Endometrial microvascular endothelial cells (primary cell): ENCODE measurements around the gene TTLL9. TPM values are rescaled to one million over a fixed set of nuclear protein-coding genes. Genes with fewer than 3 reads are reported as not detected.

ENCODE experiments used
- in situ Hi-C: cut with HindIII; loops from 2 replicates; pipeline ENCODE4 v1.10.0; 2017; ENCODE audit warnings: low sequenced_read_pairs, low pct_unique_long_range_greater_than_20kb; ENCODE audit errors: inconsistent ontology term
- total RNA-seq: library from RNA; depleted of rRNA; stranded (reverse); fragments of >200 nt; gene quantifications from one replicate; pipeline ENCODE4 v1.2.3, GENCODE V29; 2015; ENCODE audit errors: inconsistent ontology term

TTLL9 gene
- total RNA-seq, 1 donor from 2014 or later: not detected

DNA sequence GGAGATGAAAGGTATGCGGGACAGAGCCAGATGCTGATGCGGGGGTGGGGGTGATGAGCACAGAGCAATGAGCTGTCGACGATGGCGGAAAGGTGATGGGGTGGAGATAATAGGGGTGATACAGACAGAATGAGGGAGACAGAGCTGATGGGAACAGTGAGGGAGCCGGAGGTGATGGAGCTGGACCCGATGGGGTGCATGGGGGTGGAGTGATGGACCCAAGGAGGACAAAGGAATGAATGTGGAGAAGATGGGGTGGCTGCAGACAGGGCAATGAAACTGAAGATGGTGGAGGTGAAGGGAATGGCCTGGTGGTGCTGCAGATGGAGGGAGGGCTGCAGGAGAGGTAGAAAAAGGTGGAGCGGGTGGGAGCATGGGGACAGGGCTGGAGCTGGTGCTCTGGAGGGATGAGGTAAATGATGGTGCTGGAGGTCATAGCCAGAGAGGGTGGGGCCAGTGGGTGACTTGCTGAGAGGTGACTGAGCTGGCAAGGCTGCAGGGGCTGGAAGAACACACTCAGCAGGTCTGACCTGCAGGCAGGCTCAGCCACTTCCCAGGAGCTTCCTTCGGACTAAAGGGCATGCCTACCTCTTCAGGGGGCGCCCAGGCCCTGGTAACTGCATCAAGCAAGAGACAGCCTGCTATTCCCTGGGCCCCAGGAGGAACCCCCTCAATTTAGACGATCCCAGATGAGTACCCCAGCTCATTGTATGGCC lies 19.0 kb upstream of the TTLL9 start:
- in situ Hi-C loops: no loop called here

DNA sequence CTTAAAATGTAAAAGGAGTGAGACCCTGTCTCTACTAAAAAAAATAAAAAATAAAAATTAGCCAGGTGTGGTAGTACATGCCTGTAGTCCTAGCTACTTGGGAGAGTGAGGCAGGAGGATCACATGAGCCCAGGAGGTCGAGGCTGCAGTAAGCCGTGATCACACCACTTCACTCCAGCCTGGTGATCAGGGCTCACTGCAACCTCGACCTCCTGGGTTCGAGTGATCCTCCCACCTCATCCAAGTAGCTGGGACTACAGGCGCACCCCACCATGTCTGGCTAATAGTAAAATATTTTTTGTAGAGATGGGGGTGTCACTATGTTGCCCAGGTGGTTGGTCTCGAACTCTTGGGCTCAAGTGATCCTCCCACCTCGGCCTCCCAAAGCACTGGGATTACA lies 17.0 kb upstream of the TTLL9 start:
- in situ Hi-C loops: no loop called here

- in situ Hi-C loops: no loop called here
These were observed 13.9 kb upstream of the TTLL9 start for GRCh38 chr20:31856516-31856915.

DNA sequence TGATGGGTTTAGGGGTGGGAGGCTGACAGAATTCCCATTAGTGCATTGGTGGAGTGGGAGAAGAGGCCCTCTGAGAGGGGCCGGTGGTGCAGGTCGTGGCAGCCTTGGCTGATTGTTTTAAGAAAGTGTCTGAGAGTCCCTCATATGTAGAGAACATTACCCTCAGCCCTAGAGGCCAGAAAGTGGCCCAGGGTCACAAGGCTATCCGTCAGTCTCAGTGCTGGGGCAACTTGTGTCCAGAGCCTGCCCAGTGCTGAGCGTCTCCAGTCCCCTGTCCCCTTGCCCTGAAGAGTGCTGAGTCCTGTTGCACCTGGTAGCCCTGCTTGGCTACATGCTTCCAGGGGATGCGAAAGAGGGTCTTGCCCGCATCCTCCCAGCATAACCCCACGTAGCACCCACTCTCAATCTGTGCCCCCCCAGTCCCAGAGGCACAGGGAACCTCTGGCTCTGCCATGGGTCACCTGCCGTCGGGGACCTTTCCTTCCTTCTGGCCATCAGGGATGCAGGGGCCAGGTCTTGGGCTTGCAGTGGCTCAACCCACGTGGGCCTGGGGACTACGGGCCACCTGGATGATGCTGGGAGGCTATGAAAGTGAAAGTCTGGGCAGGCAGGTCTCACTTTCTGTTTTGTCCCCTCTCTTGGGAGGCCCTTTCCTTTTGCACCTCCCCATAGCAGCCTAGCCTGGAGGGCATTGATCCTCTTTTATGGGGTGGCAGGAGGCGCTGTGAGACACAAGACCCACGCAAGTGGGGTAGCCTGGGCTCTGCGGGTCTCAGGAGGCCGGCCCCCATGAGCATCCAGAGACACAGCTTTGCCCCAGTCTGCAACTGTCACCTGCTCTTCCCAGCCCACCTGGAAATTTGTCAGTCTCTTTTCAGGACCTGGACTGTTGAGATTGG lies 12.3 kb upstream of the TTLL9 start:
- in situ Hi-C loops: no loop called here

- in situ Hi-C loops: no loop called here
These were observed 11.7 kb upstream of the TTLL9 start for GRCh38 chr20:31858760-31859083.

DNA sequence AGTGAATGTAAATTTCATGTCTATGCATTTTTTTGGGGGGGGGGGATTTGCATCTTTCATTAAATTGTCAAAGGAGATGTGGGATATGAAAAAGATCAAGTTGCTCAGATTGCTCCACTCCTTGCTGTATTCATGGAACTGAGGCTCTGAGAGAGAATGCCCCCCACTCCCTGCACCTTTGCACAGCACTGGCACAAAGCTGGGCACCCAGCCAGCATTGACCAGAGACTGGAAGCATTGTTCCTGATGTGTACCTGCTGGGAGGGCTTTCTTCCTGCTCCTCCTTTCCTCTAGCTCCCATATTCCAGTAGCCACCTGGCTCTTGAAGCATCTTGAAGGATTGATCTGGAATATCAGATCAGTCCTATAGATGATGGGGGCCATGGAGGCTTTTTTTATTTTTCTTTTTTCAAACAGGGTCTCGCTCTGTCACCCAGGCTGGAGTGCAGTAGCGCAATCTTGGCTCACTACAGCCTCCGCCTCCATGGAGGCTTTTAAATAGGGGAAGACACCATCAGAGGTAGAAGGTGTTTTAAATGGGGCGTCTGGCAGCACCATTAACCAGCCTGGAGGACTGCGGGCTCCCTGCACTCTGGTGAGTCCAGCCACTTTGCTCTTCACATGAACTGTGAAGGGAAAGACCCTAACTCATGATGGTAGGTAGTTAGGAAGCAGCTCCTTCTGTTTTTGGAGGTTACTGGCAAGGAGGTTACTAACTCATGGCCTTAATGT lies 11.0 kb upstream of the TTLL9 start:
- in situ Hi-C loops: no loop called here

DNA sequence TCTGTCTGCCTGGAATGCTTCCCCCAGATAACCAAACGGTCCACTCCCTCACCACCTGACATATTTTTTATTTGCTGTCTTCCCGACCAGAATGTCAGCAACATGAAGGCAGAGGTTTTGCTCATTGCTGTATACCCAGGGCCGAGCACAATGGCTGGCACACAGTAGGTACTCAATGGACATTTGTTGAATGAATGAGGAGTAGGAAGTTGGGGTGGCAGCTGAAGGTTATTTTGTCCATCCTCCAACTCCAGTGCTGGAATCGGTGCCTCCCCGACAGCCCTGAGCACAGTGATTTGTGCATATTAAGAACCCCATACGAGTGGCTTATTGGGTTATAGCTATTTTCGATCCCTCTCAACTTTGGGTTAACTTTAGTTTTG lies 10.4 kb upstream of the TTLL9 start:
- in situ Hi-C loops: no loop called here

DNA sequence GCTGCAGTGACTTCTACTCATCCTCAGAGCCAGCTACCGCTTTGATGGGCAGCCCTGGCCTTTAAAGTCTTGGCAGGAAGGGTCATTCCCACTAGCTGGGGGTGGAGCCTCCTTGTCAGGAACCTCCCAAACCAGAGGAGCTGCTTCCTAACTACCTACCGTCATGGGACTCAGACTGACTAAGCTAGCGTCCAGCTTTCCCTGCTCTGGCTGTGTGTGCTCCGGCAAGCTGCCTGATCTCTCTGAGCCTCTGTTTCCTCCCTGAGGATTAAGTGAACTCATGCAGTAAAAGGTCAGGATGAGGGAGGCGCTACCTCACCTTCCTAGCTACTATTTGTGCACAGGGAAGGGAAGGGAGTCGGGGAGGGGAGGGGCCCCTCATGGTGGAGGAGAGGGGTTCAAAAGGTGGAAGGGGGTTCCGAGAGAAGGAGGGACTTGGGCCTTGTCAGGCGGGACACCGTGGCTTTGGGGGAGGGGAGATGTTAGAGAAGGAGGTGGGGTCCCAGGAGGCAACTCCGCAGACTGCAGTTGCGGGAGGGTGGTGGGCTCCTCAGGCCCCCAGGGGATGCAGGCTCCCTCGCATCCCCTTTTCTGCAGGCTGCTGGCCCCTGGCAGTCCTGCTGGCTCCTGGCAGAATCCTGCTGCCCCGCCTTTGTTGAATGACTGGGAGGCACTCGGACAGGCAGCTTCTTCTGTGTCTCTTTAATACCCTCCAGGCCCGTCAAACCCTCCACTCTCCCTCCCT lies 9.9 kb upstream of the TTLL9 start:
- in situ Hi-C loops: no loop called here

GRCh38 chr20:31861135-31861384 lies 9.4 kb upstream of the TTLL9 start:
- in situ Hi-C loops: no loop called here

DNA sequence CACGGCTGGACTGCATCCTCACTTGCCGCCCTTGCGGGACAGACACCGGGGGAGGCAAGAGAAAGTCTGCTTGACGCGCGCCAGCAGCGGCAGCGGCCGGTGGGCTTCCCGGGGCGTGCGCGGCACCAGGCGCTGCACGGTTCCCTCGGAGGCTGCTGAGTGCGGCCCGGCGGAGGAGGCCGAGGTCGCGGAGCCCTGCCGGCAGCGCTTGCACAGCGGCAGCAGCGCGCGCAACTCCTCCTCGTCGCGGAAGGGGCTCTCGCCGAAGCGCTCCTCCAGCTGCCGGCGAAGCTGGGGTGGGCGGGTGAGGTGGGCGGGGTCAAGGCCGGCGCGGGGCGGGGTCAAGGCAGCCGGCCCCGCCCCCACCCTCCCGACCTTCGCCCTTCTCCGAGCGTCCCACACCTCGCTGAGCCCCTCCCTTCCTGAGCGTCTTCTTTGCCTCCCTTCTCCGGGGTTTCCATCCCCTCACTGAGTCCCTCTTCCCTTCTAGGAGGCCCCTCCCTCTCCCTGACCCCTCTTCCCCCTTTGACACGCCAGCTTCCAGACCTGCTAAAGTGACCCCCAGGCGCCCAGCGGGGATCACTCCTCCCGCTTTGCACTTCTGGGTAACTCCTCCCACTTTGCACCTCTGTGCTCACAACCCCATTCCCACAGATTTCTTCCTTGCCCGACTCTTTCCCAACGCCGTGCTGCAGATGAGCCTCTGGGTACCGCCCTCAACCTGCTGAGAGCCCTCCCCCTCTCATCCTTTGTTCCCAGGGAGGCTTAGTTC lies 8.9 kb upstream of the TTLL9 start:
- in situ Hi-C loops: no loop called here

DNA sequence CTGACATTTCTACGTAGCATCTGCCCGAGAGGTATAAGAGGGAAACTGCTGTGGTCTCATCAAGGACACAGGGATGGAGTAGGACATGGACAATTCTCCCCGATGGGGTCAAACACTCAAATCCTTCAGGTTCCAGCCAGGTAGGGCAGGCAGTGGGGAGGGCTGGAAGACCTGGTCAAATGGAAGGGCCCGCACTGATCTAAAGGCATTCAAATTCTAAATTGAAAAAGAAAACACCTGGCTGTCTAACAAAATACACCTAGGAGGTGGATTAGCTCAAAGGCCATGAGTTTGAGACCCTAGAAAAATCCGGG lies 8.3 kb upstream of the TTLL9 start:
- in situ Hi-C loops: no loop called here

DNA sequence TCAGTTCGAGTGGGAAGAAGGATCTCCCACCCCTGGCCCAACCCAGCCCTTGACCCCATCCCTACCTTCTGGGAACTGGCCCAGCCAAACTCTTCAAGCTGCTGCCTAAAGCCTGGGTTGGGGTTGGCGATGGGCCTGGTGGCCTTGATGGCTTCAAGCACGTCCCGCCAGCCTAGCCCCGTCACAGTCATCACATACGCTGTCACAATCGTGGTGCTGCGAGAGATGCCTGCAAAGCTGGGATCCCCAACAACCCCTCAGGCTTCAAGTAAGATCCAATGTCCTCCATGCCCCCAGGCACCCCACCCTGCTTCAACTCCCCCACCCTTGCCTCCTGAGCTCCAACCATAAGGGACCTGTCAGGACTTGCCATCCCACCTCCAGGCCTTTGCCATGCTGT lies 7.9 kb upstream of the TTLL9 start:
- in situ Hi-C loops: no loop called here

DNA sequence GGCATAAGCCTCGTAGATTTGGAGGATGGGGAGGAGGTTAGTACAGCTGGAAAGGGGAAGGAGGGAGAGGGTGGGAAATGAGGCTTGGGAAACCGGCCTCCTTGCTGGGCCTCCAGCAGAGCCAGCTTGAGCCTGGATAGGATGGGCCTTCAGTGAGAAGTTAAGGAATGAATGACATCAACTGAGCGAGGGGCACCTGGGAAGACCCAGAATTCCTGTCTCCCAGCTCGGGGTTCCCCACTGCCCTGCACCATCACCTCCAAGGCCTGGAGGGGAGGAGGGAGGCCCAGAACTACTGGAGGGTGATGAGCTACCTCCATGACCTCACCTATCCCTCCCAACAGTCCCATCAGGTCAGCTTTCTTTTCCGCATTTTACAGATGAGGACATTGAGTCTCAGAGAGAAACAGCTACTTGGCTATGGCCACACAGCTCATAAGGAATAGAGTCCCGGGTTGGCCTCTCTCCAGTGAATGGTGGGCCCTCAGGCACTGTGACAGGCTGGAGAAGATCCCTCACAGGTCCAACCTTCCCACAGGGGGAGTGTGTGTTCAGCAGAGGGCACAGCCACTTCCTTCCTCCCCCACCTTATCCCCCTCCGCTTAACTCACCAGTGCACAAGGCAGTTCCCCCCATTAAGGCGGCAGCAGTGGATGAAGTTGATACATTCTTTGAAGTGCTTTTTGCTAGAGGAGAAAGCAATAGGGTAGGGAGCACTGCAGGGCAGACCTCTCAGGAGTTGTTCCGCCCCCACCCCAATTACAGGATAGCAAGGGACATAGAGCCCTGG lies 6.9 kb upstream of the TTLL9 start:
- in situ Hi-C loops: no loop called here

- in situ Hi-C loops: no loop called here
These were observed 5.7 kb upstream of the TTLL9 start for GRCh38 chr20:31864521-31865400.

DNA sequence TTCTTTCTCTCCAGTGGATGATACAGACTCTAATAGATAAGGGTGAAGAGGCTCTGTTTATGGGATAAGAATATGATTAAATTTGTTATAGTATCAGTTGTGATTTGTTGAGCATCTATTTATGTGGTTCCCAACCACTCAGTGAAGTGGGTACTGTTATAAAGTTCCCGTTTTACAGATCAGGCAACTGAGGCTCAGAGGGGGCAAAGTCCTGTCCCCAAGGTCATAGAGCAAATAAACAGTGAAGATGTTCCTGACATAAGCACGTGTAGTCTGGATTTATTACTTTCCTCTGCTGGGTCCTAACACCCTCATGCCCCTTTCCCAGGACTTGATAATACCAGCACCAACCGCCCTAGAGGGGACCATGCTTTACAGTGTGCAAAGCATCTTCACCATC lies 4.2 kb upstream of the TTLL9 start:
- in situ Hi-C loops: no loop called here

GRCh38 chr20:31868853-31869672 lies 1.4 kb upstream of the TTLL9 start:
- in situ Hi-C loops: no loop called here

DNA sequence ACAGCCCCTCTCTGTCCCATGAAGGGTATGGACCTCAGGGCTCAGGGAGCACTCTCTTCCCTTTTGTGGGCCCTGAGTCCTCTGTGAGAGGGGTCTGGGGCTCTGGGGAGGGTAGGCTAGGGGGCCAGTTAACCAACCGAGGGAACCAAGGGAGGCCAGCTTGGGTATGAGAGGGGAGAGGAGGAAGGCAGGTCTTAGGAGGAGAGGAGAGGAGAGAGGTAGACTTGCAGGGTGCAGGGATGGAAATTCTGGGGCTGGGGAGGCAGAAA lies 827 bp upstream of the TTLL9 start:
- in situ Hi-C loops: no loop called here
